GM10266 (cell line): Measurements from ENCODE around the gene VEPH1.
A peak's percentile ranks its signal among the peaks of the same experiment; 100 is the strongest.

Experiments used
- DNase-seq: peaks from one replicate; pipeline ENCODE4 v3.0.0; 2012; ENCODE audit errors: extremely low spot score
- CTCF ChIP-seq: IDR thresholded peaks from 2 replicates; pipeline ENCODE4 v1.5.1; 2012; ENCODE audit warnings: mild to moderate bottlenecking, low read depth; ENCODE audit not compliant: control insufficient read depth, insufficient read depth; ENCODE audit errors: missing control alignments

VEPH1 gene

GRCh38 chr3:157447026-157447694, 56.1 kb downstream of the VEPH1 start:
- TF ChIP-seq CTCF: peak; percentile 3
- no peak for DNase-seq

DNA sequence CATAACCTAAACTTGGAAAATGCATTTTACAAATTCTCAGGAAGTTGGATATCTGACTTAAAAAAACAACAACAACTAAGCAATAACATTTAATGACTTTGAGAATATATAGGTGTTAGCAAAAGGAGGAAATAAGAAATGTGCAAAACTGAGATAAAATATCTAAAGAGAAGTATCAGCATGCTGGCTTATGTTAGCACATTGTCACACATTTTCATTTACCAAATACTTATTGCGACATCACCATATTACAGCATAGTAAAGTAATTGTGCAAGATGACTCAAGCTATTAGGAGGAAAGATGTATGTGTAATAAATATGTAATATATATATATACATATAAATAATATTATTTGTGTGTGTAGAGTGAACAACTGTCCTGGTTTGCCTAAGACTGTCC, 57.4 kb downstream of the VEPH1 start:
- DNase-seq: no peak
- TF ChIP-seq CTCF: no peak

DNA sequence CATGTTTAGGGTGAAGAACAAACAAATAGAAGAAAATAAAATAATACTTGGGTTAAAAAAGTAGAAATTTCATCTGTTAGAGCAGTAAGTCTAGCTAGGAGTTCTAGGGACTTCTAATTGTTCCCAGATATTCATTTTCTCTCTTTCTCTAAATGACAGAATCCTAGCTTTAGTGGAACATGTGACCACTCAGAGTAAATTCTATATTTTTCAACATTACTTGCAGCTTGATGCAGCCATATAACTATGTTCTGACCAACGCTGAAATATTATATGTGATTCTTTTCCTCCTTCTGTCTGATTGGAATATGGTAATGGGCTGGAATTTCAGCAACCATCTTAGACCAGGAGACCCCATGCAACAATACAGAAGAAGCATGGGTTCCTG, 58.4 kb downstream of the VEPH1 start:
- TF ChIP-seq CTCF: no peak
- DNase-seq: no peak

GRCh38 chr3:157443905-157444796, 59.1 kb downstream of the VEPH1 start:
- no peak for DNase-seq
- TF ChIP-seq CTCF: no peak

- DNase-seq: no peak
- no peak for TF ChIP-seq CTCF
These were observed 60.5 kb downstream of the VEPH1 start for GRCh38 chr3:157442729-157443128.

DNA sequence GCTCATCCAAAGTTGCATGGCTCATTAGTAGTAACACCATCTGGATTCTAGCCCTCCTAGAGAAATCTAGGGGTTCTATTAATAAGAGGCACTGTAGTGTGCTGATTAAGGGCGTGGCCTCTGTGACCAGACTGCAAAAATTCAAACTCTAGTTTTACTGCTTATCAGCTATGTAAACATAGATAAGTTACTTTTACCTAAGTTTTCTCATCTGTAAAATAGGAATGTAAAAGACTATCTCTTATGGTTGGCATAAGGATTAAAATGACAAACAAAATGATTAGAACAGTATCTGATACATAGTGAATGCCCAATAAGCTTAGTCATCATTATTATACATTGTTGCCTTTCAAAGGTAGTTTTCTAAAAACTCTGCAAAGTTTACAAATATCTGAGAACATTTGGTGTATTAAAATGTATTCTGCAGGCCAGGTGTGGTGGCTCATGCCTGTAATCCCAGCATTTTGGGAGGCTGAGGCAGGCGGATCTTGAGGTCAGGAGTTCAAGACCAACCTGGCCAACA, 62.1 kb downstream of the VEPH1 start:
- TF ChIP-seq CTCF: no peak

More for the DNA sequence above, 62.1 kb downstream of the VEPH1 start:
- DNase-seq: no peak
